ENCODE data around the gene PDHB.

DNA sequence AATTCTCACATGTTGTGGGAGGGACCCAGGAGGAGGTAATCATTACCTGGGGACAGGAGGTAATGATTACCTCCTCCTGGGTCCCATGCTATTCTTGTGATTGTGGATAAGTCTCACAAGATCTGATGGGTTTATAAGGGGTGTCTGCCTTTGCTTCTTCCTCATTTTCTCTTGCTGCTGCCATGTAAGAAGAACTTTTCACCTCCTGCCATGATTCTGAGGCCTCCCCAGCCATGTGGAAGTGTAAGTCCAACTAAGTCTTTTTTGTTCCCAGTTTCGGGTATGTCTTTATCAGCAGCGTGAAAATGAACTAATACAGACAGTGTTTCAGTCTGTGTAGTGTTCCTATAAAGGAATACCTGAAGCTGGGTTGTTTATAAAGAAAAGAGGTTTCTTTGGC is 45.1 kb upstream of the PDHB start:
- TF ChIP-seq CTCF (IDR thresholded peaks at IDR 0.05; ENCODE audit: insufficient read depth, low read length) (no peak), GABPA (IDR thresholded peaks at IDR 0.05; ENCODE audit: low read depth) (no peak), POLR2AphosphoS5 (IDR thresholded peaks at IDR 0.05; ENCODE audit: low read depth) (no peak)
